Ammon's horn (tissue), 1 donor: ENCODE data around the gene STAM2.
"Not testable (repeated sequence)": the region's sequence is repeated elsewhere in the genome, so short reads cannot be mapped to it uniquely, and the experiment has no call there.

Experiments
- DNase-seq: peaks from one replicate; pipeline ENCODE4 v3.0.0-alpha.2; 2016; ENCODE audit warnings: low spot score

The STAM2 gene

DNA sequence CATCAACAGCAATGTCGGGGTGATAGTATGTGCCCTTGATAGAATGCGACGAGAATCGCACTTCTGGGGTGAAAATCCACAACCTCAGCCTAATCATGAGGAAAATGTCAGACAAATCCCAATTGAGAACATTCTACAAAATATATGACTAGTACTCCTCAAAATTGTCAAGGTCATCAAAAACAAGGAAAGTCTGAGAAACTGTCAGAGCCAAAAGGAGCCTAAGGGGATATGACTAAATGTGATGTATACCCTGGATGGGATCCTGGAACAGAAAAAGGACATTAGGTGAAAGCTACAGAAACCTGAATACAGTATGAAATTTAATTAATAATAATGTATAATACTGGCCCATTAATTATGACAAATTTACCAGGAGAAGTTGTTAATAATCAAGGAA lies 69.1 kb downstream of the STAM2 start:
- DNase-seq: no peak

DNA sequence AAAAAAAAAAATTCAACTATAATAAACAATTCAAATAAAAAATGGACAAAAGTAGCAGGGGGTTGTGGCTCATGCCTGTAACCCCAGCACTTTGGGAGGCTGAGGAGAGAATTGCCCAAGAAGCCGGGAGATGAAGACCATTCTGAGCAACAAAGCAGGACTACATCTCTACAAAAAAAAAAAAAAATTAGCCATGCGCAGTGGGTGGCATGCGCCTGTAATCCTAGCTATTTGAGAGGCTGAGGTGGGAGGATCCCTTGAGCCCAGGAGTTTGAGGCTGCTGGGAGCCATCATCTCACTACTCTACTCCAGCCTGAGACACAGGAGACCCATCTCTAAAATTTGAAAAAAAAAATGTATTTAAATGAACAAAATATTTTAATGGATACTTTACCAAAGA lies 72.3 kb downstream of the STAM2 start:
- DNase-seq: no peak

DNA sequence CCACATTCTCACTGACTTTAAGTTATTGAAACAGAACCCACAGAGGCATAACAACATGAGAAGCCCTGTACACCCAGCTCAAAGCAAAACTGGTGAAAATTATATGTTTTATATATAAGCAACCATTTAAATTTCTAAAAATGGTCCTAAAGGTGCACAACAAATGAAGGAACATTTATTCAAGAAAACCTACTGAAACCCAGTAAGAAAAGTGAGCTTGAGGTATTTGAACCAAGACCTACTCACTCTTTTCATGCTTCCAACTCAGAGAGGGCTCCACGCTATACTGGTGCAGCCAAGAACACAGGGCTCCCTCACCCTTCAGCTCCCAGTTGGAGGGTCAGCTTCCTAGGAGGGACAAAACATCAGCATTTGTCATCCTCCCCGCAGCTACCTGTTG lies 74.6 kb downstream of the STAM2 start:
- no peak for DNase-seq

DNA sequence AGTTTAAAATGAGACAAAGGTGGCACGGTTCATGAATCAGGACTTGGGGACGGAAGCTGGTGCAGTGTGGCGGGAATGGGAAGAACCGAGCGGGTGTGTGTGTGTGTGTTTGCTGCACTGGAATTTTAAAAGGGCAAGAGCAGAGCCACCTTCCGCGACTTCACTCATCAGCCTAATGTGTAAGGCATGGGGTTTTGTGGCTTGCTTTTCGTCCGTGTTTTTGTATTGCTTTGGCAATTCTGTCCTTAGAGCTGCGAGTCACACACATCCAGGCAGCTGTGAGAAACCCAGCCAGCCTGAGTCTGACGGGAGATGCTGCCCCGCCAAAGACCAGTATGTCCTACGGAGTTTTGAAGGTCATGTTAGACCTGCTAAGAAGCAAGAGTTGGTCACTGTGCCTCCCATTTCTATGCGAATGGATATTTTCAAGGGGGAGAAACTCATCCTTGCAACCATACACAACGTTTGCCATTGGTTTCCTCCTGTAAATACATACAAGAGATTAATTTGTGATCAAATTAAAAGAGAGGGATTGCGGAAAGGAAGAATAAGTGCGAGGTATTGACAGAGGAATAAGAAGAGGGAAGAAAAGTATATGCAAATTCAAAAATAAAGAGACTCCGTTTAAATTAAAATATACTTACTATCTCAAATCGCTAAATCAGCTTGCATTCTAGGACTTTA lies 76.1 kb downstream of the STAM2 start:
- peak; percentile 9 for DNase-seq

DNA sequence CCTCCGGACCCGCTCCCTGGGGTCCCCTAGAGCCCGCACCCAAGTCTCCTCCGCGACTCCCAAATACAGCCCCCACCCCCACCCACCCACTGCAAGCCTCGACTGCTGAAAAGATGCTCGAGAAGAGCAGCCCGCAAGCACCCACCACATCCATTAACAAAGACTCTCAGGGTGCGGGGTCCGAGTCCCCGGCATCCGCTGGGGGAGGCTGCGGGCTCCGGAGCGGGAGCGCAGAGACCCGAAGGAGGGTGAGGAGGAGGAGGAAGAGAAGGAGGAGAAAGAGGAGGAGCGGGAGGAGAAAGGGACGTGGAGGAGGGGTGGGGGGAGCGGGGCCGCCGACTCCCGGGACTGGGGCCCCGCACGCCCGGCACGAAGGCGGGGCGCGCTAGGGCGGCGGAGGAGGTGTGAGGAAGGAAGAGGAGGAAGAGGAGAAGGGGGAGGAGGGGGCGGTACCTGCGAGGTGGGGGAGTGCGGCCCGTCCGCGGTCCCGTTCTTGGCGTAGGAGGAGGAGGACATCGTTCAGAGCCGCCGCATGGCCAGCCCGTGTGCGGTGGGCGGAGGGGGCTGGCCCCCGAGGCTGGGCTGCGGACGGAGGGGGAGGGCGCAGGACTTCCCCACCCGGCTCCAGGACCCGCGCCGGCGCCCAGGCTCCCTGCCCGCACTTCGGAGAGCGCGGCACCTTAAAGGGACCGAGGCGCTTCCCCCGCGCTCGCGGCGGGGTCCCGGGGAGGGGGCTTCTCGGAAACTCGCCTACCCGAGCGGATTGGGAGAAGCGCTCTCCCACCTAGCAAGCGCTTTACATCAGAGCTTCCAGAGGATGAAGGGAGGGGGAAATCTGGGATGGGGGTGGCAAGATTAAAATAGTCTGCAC lies 76.8 kb downstream of the STAM2 start, which contains the start of gene CACNB4:
Gene CACNB4 (minus strand): TSS at position 549 of the 871 bp plus-strand sequence.
- no peak for DNase-seq

DNA sequence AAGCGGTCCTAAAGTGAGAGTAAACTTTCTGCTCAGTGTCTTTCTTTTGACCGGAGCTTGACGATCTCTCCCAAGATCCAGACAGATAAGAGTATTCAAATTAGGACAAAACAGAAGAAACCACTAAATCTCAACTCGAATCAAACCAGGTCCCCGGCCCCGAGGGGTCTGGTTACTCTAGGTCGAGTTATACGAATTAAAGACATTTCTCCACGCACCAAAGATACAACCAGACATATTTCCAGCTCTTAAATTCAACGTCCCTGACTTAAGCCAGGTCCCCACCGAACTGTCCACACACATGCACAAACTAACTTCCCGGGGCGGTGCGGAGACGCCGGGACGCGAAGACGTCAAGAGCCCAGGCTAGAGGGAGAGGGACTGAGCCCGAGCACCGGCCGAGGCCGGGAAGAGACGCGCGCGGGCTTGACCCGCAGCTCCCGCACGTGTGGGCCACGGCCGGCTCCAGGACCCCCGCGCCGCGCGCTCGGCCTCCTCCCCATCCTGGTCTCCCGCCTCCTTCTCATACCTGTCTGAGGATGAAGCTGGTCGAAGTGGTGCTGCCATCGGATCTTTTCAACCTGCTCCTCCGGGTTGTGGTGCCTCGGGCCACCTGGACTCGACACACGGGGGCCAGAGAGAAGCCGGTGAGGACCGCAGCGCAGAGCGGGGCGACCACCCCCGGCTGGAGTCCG lies 77.6 kb downstream of the STAM2 start:
- no peak for DNase-seq

DNA sequence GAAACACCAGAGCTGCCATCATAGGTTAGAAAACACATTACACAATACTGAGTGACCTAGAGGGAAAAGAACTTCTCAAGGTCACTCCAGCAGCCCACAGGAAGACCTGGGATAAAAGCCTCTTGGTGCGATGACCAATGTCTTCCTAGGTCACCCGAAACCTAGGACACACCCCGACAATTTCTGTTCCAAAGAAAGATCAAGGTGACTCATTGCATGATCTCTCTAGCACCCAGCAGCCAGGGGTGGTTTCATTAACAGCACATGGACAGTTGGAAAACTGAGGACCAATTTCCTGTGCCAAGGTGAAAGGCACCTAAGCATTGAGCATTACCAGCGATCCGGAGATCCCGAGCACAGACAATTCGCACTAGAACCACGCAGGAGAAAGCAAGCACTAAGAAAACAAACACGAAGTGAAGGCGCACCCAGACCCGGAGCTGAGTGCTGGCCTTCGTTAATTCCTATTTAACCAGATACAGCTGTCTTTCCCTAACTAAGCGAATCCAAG lies 78.2 kb downstream of the STAM2 start:
- no peak for DNase-seq

DNA sequence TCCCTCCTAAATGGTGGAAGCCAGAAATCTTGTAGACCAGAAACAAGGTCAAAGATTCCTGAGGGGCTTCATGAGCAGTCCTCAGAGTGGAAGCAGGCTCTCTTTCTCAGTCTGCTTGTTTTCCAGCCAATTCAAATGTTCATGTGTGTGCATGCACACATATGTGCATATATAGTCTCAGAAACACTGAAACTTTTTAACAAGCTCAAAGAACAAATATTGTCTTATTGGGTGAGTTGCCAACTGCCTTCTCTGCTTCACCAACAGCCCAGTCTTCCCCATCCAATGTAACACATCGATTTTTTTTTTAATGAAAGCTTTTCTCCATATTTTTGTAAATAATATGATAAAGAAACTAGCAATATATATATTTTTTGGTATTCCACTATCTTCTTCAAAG lies 80.4 kb downstream of the STAM2 start:
- DNase-seq: no peak

DNA sequence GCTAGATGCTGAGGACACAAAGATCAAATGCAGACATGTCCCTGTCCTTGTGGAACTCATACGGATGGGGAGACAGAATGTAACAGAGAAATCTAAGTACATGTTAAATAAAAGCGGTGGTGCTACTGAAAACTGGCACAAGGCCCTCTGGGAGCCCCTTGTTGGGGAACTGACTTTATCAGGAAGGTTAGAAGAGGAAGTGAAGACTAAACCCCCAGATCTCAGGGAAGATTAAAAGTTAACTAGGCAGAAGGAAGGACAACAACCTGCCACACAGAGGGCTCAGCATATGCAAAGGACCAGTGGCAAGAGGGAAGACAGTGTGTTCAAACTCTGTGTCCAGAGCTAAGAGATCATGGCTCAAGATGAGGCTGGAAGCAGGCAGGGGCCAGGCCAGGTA lies 81.5 kb downstream of the STAM2 start:
- DNase-seq: no peak

DNA sequence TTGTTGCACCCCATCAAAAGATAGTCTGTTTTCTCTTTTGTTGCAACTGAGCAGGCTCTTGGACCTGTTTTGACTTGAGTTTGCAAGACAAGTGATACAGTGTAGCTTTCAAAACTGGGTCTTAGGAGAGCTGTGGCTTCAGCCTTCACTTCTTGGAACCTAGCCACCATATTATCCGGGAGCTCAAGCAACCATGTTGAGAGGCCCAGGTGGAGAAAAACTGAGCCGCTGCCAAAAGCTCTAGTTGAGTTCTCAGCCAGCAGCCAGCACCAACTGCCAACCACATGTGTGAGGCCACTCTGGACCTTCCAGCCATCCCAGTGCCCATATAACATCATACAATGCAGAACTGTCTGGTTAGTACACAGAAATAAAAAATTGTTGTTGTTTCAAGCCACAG lies 82.1 kb downstream of the STAM2 start:
- DNase-seq: no peak

DNA sequence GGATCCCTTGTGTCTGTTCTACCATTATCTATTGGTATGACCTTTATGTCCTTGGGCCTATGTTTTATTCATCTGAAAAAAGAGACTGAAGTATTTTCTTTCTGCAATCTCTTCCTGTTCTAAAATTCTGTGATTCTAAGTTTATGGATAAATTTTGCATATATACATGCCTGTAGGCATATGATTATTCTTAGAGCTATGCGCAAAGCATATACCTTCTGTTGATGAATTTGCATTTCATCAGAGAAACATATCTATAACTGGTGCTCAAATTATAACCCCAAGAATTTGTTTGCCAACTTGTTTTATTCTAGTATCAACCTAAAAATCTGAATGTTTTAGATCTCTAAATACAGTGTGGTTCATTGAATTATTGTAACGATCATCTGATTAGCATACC lies 83.5 kb downstream of the STAM2 start:
- DNase-seq: no peak

DNA sequence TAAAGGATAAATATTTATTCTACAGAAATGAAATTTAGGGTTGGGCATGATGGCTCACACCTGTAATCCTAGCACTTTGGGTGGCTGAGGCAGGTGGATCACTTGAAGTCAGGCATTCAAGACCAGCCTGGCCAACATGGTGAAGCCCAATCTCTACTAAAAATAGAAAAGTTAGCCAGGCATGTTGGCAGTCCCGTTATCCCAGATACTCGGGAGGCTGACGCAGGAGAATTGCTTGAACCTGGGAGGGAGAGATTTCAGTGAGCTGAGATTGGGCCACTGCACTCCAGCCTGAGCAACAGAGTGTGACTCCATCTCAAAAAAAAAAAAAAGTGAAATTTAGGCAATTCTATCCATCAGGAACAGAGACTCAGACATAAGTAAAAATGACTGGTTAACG lies 84.8 kb downstream of the STAM2 start:
- not testable (repeated sequence) for DNase-seq

DNA sequence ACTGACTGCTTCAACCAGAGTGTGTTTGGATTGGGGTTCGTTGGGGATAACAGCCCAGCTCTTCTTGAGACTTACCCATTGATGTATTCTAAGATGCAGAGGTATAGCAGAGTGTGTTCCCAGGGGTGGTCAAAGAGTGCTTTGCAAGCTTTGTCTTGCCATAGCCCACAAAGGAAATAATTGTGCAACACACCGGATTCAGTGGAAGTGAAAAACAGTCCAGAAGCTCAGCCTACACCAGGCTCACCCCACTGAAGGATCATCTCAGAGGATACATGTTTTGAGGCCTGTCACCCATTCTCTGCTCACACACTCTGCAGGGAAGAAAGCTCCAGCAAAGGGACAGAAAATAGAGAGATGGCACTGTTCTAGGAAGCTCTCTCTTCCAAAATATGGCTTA lies 86.3 kb downstream of the STAM2 start:
- peak; percentile 37 for DNase-seq

DNA sequence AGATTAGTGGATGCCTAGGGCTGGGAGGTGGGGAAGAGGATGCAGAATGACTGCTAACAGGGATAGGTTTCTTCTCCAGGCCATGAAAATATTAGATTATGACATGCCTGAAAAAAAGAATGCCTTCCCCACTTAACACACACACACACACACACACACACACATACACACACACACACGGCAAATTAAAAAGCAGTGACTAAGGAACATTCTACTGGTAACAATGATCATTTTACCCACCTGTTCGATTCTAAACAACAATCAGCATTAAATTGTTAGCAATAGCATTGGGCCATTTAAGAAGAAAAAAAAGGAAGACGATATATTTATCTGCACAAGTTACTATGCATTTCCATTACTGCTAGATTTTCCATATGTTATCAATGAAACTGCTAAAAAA lies 87.6 kb downstream of the STAM2 start:
- no peak for DNase-seq

DNA sequence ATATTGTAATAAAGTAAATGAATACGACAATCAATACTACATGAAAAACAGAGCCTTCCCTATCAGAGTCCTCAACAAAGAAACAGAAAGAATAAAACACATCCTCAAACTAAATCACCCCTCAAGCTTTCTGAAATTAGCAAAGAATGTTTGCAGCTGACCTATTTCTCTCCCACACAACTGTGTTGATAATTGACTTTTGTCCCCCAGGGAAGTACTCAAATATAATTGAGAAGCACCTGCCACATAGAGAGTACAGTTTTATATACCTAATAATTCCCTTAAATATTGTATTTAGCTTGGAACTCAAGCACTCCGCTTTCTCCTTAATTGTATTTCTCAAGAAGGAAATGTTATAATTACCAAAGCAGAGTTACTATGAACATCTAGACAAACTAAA lies 89.3 kb downstream of the STAM2 start:
- no peak for DNase-seq

DNA sequence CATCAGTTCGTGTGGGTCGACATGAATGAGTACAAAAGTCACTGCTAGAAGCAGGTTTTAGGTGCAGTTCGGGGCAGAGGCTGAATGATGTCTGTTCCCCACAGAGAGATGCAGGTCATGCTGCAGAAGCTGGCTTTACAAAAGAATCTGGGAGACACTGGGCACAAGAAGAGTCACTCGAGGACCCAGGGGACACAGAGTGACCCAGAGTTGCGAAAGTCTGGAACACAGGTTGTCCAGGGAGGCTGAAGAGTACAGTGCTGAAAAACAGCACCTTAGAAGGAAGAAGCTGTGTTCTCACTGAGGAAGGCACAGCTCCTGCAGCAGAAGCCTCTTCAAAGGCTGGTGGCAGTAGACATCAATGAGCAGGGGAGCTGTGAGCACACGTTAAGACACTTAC lies 91.5 kb downstream of the STAM2 start:
- DNase-seq: no peak

DNA sequence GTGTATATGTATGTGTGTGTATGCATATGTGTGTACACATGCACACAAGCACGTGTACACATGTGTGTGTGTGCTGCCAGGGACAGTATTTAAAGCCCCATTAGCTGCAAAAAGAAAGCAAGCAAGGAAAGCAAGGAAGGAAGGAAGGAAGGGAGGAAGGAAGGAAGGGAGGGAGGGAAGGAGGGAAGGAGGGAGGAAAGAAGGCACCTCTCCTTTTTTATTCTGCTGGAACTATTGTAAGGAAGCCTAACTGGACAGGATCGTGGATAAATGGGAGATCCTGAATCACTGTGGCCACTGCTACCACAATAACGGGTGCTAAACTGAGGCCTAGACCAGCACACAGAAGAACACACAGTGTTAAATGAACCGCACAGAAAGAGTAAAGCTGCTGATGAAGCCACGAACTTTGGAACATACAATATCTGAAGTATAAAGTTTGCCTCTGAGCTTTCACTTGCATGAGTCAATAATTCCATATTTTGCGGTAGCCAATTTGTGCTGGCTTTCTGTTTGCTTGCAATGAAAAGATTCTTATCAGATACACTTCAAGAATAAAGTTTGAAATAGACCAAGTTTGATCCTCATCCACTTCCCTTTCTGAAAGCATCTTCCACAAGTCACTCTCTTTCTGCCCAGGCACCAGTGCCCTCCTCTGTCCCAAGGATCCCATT lies 92.2 kb downstream of the STAM2 start:
- DNase-seq: no peak

DNA sequence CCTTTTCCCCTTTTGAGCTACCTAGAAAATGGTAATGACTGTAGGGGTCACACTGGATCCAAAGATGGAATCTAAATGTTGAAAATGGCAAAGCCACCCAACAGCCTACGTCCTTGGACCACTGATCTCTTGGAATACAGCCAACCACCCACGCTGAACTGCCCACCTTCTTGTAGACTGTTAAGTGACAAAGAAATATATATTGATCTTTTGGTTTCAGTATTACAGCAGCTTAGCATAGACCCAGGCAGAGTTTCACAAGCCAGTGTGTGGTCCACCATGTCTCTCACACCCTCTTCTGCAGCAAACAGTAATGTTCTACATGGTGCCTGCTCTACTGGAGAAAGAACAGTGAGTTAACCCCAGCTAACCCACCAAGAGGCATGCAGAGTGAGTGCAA lies 96.9 kb downstream of the STAM2 start:
- DNase-seq: no peak

DNA sequence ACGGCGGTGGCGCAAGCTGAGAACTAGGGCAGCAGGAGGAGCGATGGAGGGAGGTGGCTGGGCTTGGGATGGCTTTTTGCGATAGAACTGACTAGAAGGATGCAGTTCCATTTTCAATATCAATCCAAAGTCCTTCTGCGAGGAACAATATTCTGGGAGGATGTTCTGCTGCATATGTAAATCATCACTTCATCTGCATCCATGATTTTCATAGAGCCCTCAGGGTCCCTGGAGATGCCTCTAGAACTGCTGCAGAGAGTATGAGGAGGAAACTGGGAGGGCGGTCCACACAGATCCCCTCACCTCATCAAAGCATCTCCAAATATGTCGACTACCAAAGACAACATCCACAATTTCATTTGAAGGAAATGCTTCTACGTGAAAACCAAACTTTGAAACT lies 97.5 kb downstream of the STAM2 start:
- no peak for DNase-seq

DNA sequence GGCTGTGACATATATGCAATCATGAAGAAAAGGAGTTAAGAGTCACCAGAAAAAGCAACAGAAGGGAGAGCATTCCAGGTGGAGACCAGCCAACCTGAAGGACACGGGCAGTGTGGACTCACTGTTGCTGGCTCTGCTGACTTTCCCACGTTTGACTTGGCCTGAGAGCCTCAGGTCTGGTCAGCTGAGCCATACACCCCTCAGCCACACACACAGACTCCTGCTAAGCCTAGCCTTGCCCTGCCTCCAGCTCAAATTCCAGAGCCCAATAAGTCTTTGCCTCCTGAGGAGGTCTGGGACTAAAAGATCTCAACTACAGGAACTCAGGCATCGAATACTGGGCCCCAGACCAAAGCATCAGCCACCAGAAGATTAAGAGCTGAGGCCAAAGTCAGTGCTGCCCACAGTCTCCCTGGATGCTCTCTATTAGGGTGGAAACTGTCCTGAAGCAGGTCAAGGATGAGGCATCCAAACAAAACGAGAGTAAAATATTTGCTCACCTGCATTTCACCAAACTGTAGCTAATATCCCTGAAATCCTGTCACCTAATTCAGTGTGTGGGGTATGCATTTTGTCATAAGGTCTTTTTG lies 100.0 kb downstream of the STAM2 start:
- DNase-seq: no peak

DNA sequence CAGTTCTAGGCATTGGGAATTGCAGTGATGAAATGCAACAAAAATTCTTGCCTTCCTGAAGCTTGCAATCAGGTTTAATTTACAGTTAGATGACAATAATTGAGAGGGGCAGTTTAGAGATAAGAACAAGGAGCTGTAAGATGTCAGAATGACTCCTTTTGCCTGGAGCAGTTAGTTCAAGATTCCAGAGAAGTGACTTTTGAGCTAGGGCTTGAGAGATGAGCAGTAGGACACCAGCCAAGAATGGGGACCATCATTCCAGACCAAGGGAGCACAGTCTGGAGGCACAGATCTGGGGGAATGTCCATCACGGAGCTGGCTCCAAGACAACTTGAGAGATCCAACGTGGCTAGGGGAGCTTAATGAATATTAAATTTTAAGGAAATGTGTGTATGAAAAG lies 103.6 kb downstream of the STAM2 start:
- no peak for DNase-seq

DNA sequence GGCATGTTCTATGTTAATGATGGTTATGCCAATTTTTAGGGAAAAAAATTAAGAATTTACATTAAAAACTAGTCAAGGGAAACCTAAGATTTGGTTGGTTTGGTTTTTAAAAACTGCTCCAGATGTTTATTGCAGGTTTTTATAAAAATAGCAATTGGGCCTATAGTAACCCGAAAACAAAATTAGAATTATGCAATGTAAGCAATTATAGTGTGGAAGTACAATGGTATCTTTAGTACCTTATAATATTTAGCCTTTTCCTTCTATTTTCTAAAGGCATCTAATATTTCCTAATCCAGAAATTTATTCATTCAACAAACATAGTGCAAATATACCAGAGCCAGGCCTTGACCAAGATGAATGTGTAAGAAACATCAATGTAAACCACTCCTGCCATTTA lies 104.0 kb downstream of the STAM2 start:
- DNase-seq: no peak
